HEK293 (cell line): ENCODE results near the gene PTGIS.

Experiments used
- CTCF ChIA-PET: fragments of 350-600 bp; formaldehyde crosslinking; extraction: SDS; loops from one replicate; lab custom pipeline; 2021; ENCODE audit warnings: antibody characterized with exemption; lab: Yijun Ruan, JAX
- POLR2A ChIA-PET: fragments of 300-600 bp; formaldehyde crosslinking; extraction: SDS; loops from one replicate; lab custom pipeline; 2020; ENCODE audit warnings: antibody characterized with exemption, inconsistent platforms; lab: Yijun Ruan, JAX
- H3K27ac ChIP-seq: fragments of 200-500 bp; sonication (Bioruptor generic); 2 replicates; pipeline ENCODE4 v1.5.1; 2014; ENCODE audit warnings: low read depth, low read length, control low read depth, inconsistent platforms; ENCODE audit errors: extremely low read depth
- H3K36me3 ChIP-seq, 2 experiments: fragments of 200-500 bp in 1 of 2; sonication (Bioruptor generic) in 1 of 2; 1 replicate in 1 of 2; 2 replicates in 1 of 2; pipeline ENCODE4 v1.5.1; 2014 to 2017; ENCODE audit warnings: inconsistent platforms in 2 of 2, low read length in 2 of 2; ENCODE audit not compliant: control insufficient read depth in 2 of 2, insufficient read depth in 1 of 2
- H3K4me1 ChIP-seq: fragments of 200-500 bp; sonication (Bioruptor generic); 2 replicates; pipeline ENCODE4 v1.5.1; 2014; ENCODE audit warnings: mild to moderate bottlenecking, low read length, inconsistent platforms; ENCODE audit not compliant: control insufficient read depth, insufficient read depth
- H3K4me3 ChIP-seq: 2 replicates; pipeline ENCODE4 v1.5.1; 2011; ENCODE audit warnings: low read depth, mild to moderate bottlenecking, control low read depth, low read length, moderate library complexity
- H3K9me3 ChIP-seq: fragments of 200-500 bp; sonication (Bioruptor generic); 2 replicates; pipeline ENCODE4 v1.5.1; 2014; ENCODE audit warnings: low read depth, low read length, inconsistent platforms; ENCODE audit not compliant: control insufficient read depth, insufficient read depth
- CTCF ChIP-seq: fragments of 450-650 bp; formaldehyde crosslinking; IDR thresholded peaks from 2 replicates; pipeline ENCODE4 v1.5.1; 2016; ENCODE audit warnings: missing biosample characterization, missing genetic modification characterization
- IKZF3 ChIP-seq: fragments of 450-650 bp; IDR thresholded peaks from 2 replicates; pipeline ENCODE4 v1.5.0; 2018; ENCODE audit warnings: missing biosample characterization, mild to moderate bottlenecking, missing genetic modification characterization, moderate library complexity
- KLF9 ChIP-seq: fragments of 450-650 bp; formaldehyde crosslinking; IDR thresholded peaks from 2 replicates; pipeline ENCODE4 v1.5.1; 2016; ENCODE audit warnings: missing biosample characterization, missing genetic modification characterization, low read depth
- SALL2 ChIP-seq: fragments of 450-650 bp; formaldehyde crosslinking; IDR thresholded peaks from 2 replicates; pipeline ENCODE4 v1.5.0; 2017; ENCODE audit warnings: missing biosample characterization, mild to moderate bottlenecking, missing genetic modification characterization, borderline replicate concordance
- SP3 ChIP-seq: fragments of 450-650 bp; formaldehyde crosslinking; IDR thresholded peaks from 2 replicates; pipeline ENCODE4 v1.5.1; 2016; ENCODE audit warnings: missing biosample characterization, missing genetic modification characterization
- TSHZ1 ChIP-seq: fragments of 450-650 bp; formaldehyde crosslinking; IDR thresholded peaks from 2 replicates; pipeline ENCODE4 v1.5.1; 2016; ENCODE audit warnings: missing biosample characterization, missing genetic modification characterization, borderline replicate concordance
- ZBTB44 ChIP-seq: fragments of 450-650 bp; IDR thresholded peaks from 2 replicates; pipeline ENCODE4 v1.5.1; 2018; ENCODE audit warnings: missing biosample characterization, mild to moderate bottlenecking, missing genetic modification characterization
- ZFP37 ChIP-seq: fragments of 450-650 bp; formaldehyde crosslinking; IDR thresholded peaks from 2 replicates; pipeline ENCODE4 v1.5.1; 2016; ENCODE audit warnings: missing biosample characterization, missing genetic modification characterization
- ZNF155 ChIP-seq: fragments of 450-650 bp; formaldehyde crosslinking; IDR thresholded peaks from 2 replicates; pipeline ENCODE4 v1.5.1; 2016; ENCODE audit warnings: missing biosample characterization, missing genetic modification characterization
- ZNF18 ChIP-seq: fragments of 450-650 bp; formaldehyde crosslinking; IDR thresholded peaks from 2 replicates; pipeline ENCODE4 v1.5.1; 2016; ENCODE audit warnings: missing biosample characterization, missing genetic modification characterization
- ZNF214 ChIP-seq: fragments of 450-650 bp; formaldehyde crosslinking; IDR thresholded peaks from 2 replicates; pipeline ENCODE4 v1.5.1; 2017; ENCODE audit warnings: missing biosample characterization, mild to moderate bottlenecking, missing genetic modification characterization, borderline replicate concordance
- ZNF350 ChIP-seq: fragments of 450-650 bp; formaldehyde crosslinking; IDR thresholded peaks from 2 replicates; pipeline ENCODE4 v1.5.0; 2017; ENCODE audit warnings: missing biosample characterization, mild to moderate bottlenecking, missing genetic modification characterization
- ZNF423 ChIP-seq: fragments of 450-650 bp; formaldehyde crosslinking; IDR thresholded peaks from 2 replicates; pipeline ENCODE4 v1.5.1; 2016; ENCODE audit warnings: missing biosample characterization, missing genetic modification characterization
- ZNF600 ChIP-seq: fragments of 450-650 bp; formaldehyde crosslinking; IDR thresholded peaks from 2 replicates; pipeline ENCODE4 v1.5.1; 2016; ENCODE audit warnings: missing biosample characterization, missing genetic modification characterization
- ZNF624 ChIP-seq: fragments of 450-650 bp; formaldehyde crosslinking; IDR thresholded peaks from 2 replicates; pipeline ENCODE4 v1.5.1; 2017; ENCODE audit warnings: missing biosample characterization, missing genetic modification characterization
- ZNF639 ChIP-seq: fragments of 450-650 bp; formaldehyde crosslinking; IDR thresholded peaks from 2 replicates; pipeline ENCODE4 v1.5.1; 2016; ENCODE audit warnings: missing biosample characterization, missing genetic modification characterization
- ZNF707 ChIP-seq: fragments of 450-650 bp; formaldehyde crosslinking; IDR thresholded peaks from 2 replicates; pipeline ENCODE4 v1.5.1; 2016; ENCODE audit warnings: missing biosample characterization, missing genetic modification characterization
- ZNF768 ChIP-seq: fragments of 450-650 bp; formaldehyde crosslinking; IDR thresholded peaks from 2 replicates; pipeline ENCODE4 v1.5.1; 2018; ENCODE audit warnings: missing biosample characterization, mild to moderate bottlenecking, missing genetic modification characterization
- ZSCAN4 ChIP-seq: fragments of 450-650 bp; formaldehyde crosslinking; IDR thresholded peaks from 2 replicates; pipeline ENCODE4 v1.5.1; 2017; ENCODE audit warnings: missing biosample characterization, missing genetic modification characterization
- ZSCAN5A ChIP-seq: fragments of 450-650 bp; formaldehyde crosslinking; IDR thresholded peaks from 2 replicates; pipeline ENCODE4 v1.5.1; 2016; ENCODE audit warnings: missing biosample characterization, missing genetic modification characterization
- ZXDB ChIP-seq: fragments of 450-650 bp; formaldehyde crosslinking; IDR thresholded peaks from 2 replicates; pipeline ENCODE4 v1.5.1; 2016; ENCODE audit warnings: missing biosample characterization, missing genetic modification characterization

PTGIS gene

GRCh38 chr20:49556621-49557020 is 11.3 kb downstream of the PTGIS start:
- Histone ChIP-seq H3K4me1 (no peaks in the 10 kb centered on the region), H3K27ac (no peak overlapping the region), H3K4me3 (no peak overlapping the region), H3K9me3 (no peaks in the 10 kb centered on the region), H3K36me3 (no peaks in the 10 kb centered on the region)
- CTCF ChIA-PET, result interaction anchor here (0.6 to 3.0 kb wide), 6 partner anchors 15 to 334 kb away, joined by 3 to 29 read pairs (median 8); no protein-coding TSS in a partner anchor
- TF ChIP-seq ZNF18 (tag by site-specific recombination), result no peak
- POLR2A ChIA-PET, result no interaction called here

- Histone ChIP-seq H3K4me3 (no peak overlapping the region), H3K9me3 (no peaks in the 10 kb centered on the region), H3K27ac (no peak overlapping the region), H3K4me1 (no peaks in the 10 kb centered on the region), H3K36me3 (no peaks in the 10 kb centered on the region)
- CTCF ChIA-PET, result interaction anchor here (1.1 to 4.4 kb wide), 4 partner anchors 9 to 61 kb away, joined by 3 to 42 read pairs (median 8); no protein-coding TSS in a partner anchor
- TF ChIP-seq KLF9 (tag by site-specific recombination) (no peak), CTCF (tag by site-specific recombination) (no peak), ZBTB44 (tag by site-specific recombination) (no peak), IKZF3 (tag by site-specific recombination) (no peak), ZNF768 (tag by site-specific recombination) (no peak), ZNF707 (no peak), ZSCAN4 (tag by site-specific recombination) (no peak), SALL2 (tag by site-specific recombination) (no peak), ZNF350 (tag by site-specific recombination) (no peak), ZNF423 (tag by site-specific recombination) (no peak), TSHZ1 (tag by site-specific recombination) (no peak), ZXDB (tag by site-specific recombination) (no peak), ZNF155 (tag by site-specific recombination) (no peak), ZFP37 (tag by site-specific recombination) (no peak), ZNF639 (tag by site-specific recombination) (no peak), ZNF214 (tag by site-specific recombination) (no peak), ZNF624 (tag by site-specific recombination) (no peak), ZNF600 (no peak), ZSCAN5A (tag by site-specific recombination) (no peak), SP3 (no peak)
- POLR2A ChIA-PET, result no interaction called here
Measured at GRCh38 chr20:49549801-49550551, 18.0 kb downstream of the PTGIS start.
